IMR-90 (cell line): ENCODE data around the gene CHST8. TPM values are rescaled to one million over a fixed set of nuclear protein-coding genes. Genes with fewer than 3 reads are reported as not detected.

Experiments used
- ATAC-seq: fragments of 200-7000 bp; cut with Tn5 transposase; 2 replicates; pipeline ENCODE4 v1.9.1; 2020; ENCODE audit warnings: low read depth, mild to moderate bottlenecking, moderate library complexity
- BruUV-seq: library from RNA; stranded (reverse); fragments of 400-500 nt; replicated peaks from 2 replicates; lab custom pipeline; 2021; lab: Mats Ljungman, UMichigan
- CTCF ChIA-PET: fragments of 300-600 bp; formaldehyde crosslinking; extraction: SDS; loops from one replicate; lab custom pipeline; 2021; ENCODE audit warnings: antibody characterized with exemption; lab: Yijun Ruan, JAX
- POLR2A ChIA-PET: fragments of 300-600 bp; sonication (Branson Sonifier 250); formaldehyde crosslinking; loops from one replicate; lab custom pipeline; 2022; ENCODE audit warnings: antibody characterized with exemption; ENCODE audit not compliant: unreplicated experiment; lab: Charles Lee
- DNase-seq: peaks from one replicate; pipeline ENCODE4 v3.0.0; 2013
- H2AFZ ChIP-seq: replicated peaks from 2 replicates; pipeline ENCODE3; 2013; ENCODE audit warnings: low read length, mild to moderate bottlenecking; ENCODE audit not compliant: poor library complexity
- H2AK5ac ChIP-seq: 2 replicates; pipeline ENCODE4 v1.6.1; 2013; ENCODE audit warnings: low read depth, low read length, inconsistent platforms
- H2AK9ac ChIP-seq: replicated peaks from 2 replicates; pipeline ENCODE3; 2013; ENCODE audit warnings: mild to moderate bottlenecking, low read depth, low read length, moderate library complexity; ENCODE audit not compliant: poor library complexity
- H2BK120ac ChIP-seq: 2 replicates; pipeline ENCODE4 v1.6.1; 2013; ENCODE audit warnings: low read depth, low read length, inconsistent platforms
- H2BK15ac ChIP-seq: 3 replicates; pipeline ENCODE4 v1.6.1; 2013; ENCODE audit warnings: low read depth, low read length, inconsistent platforms
- H2BK20ac ChIP-seq: 2 replicates; pipeline ENCODE4 v1.6.1; 2013; ENCODE audit warnings: low read depth, mild to moderate bottlenecking, inconsistent platforms, low read length, moderate library complexity
- H2BK5ac ChIP-seq: 2 replicates; pipeline ENCODE4 v1.6.1; 2013; ENCODE audit warnings: mild to moderate bottlenecking, low read depth, low read length, inconsistent platforms; ENCODE audit not compliant: poor library complexity, severe bottlenecking
- H3K14ac ChIP-seq: replicated peaks from 2 replicates; pipeline ENCODE4 v1.6.1; 2013; ENCODE audit warnings: low read depth, low read length, inconsistent platforms
- H3K18ac ChIP-seq: 2 replicates; pipeline ENCODE4 v1.6.1; 2013; ENCODE audit warnings: low read depth, low read length, control low read depth
- H3K23ac ChIP-seq: 2 replicates; pipeline ENCODE4 v1.6.1; 2013; ENCODE audit warnings: low read depth, low read length, inconsistent platforms
- H3K27ac ChIP-seq: 2 replicates; pipeline ENCODE4 v1.5.1; 2013; ENCODE audit warnings: mild to moderate bottlenecking, control low read depth, low read length; ENCODE audit not compliant: insufficient read depth
- H3K27me3 ChIP-seq: 2 replicates; pipeline ENCODE4 v1.6.1; 2013; ENCODE audit warnings: low read length; ENCODE audit not compliant: control insufficient read depth, insufficient read depth
- H3K36me3 ChIP-seq: 2 replicates; pipeline ENCODE4 v1.6.1; 2013; ENCODE audit warnings: low read length, mixed read lengths; ENCODE audit not compliant: control insufficient read depth, insufficient read depth
- H3K4ac ChIP-seq: 2 replicates; pipeline ENCODE4 v1.6.1; 2013; ENCODE audit warnings: low read depth, low read length, inconsistent platforms
- H3K4me1 ChIP-seq: 2 replicates; pipeline ENCODE4 v1.6.1; 2013; ENCODE audit warnings: low read length, mixed read lengths; ENCODE audit not compliant: control insufficient read depth, insufficient read depth
- H3K4me2 ChIP-seq: 2 replicates; pipeline ENCODE4 v1.6.1; 2013; ENCODE audit warnings: low read depth, mild to moderate bottlenecking, control low read depth, low read length, moderate library complexity
- H3K4me3 ChIP-seq: 2 replicates; pipeline ENCODE4 v1.5.1; 2013; ENCODE audit warnings: low read depth, mild to moderate bottlenecking, control low read depth, low read length, moderate library complexity; ENCODE audit not compliant: insufficient read depth
- H3K56ac ChIP-seq: 2 replicates; pipeline ENCODE4 v1.6.1; 2013; ENCODE audit warnings: low read length, inconsistent platforms; ENCODE audit not compliant: insufficient read depth; ENCODE audit errors: extremely low read depth
- H3K79me1 ChIP-seq, 2 experiments: 2 replicates each; pipeline ENCODE4 v1.6.1; 2013; ENCODE audit warnings: low read length in 2 of 2, inconsistent platforms in 1 of 2, low read depth in 1 of 2
- H3K9ac ChIP-seq: 2 replicates; pipeline ENCODE4 v1.6.1; 2013; ENCODE audit warnings: low read depth, low read length, control low read depth
- H3K9me1 ChIP-seq: 2 replicates; pipeline ENCODE4 v1.6.1; 2013; ENCODE audit warnings: low read length, inconsistent platforms; ENCODE audit not compliant: insufficient read depth
- H3K9me3 ChIP-seq: 2 replicates; pipeline ENCODE4 v1.6.1; 2013; ENCODE audit warnings: low read length; ENCODE audit not compliant: control insufficient read depth, insufficient read depth
- H4K20me1 ChIP-seq: 2 replicates; pipeline ENCODE4 v1.6.1; 2013; ENCODE audit warnings: low read length, inconsistent platforms; ENCODE audit not compliant: insufficient read depth
- H4K5ac ChIP-seq: 2 replicates; pipeline ENCODE4 v1.6.1; 2013; ENCODE audit warnings: mild to moderate bottlenecking, low read depth, low read length, control low read depth
- H4K8ac ChIP-seq, 2 experiments: 2 replicates each; pipeline ENCODE4 v1.6.1; 2013; ENCODE audit warnings: low read depth in 2 of 2, low read length in 2 of 2, control low read depth in 1 of 2, inconsistent platforms in 1 of 2
- H4K91ac ChIP-seq: 2 replicates; pipeline ENCODE4 v1.6.1; 2013; ENCODE audit warnings: low read depth, low read length, inconsistent platforms; ENCODE audit not compliant: insufficient read depth
- BHLHE40 ChIP-seq: fragments of 150-350 bp; IDR thresholded peaks from 2 replicates; pipeline ENCODE4 v1.6.1; 2016; ENCODE audit warnings: mild to moderate bottlenecking, low read depth, low read length
- CEBPB ChIP-seq: IDR thresholded peaks from 2 replicates; pipeline ENCODE4 v1.6.1; 2012; ENCODE audit warnings: low read depth, low read length, improper control_type of control experiment
- CHD1 ChIP-seq: IDR thresholded peaks from 2 replicates; pipeline ENCODE4 v1.6.1; 2012; ENCODE audit warnings: low read depth, low read length, improper control_type of control experiment
- CTCF ChIP-seq: conservative IDR thresholded peaks from 2 replicates; pipeline ENCODE4 v1.5.1; 2012; ENCODE audit warnings: mild to moderate bottlenecking, low read depth, low read length, improper control_type of control experiment
- ELK1 ChIP-seq: fragments of 150-350 bp; IDR thresholded peaks from 2 replicates; pipeline ENCODE4 v1.6.1; 2016; ENCODE audit warnings: low read depth, mild to moderate bottlenecking, low read length, moderate library complexity, borderline replicate concordance
- FOS ChIP-seq: fragments of 150-350 bp; IDR thresholded peaks from 2 replicates; pipeline ENCODE4 v1.6.1; 2016; ENCODE audit warnings: low read depth, low read length
- MAFK ChIP-seq: IDR thresholded peaks from 2 replicates; pipeline ENCODE4 v1.6.1; 2012; ENCODE audit warnings: low read depth, low read length, improper control_type of control experiment
- MAZ ChIP-seq: IDR thresholded peaks from 2 replicates; pipeline ENCODE4 v1.6.1; 2012; ENCODE audit warnings: low read depth, mild to moderate bottlenecking, low read length, improper control_type of control experiment, moderate library complexity, borderline replicate concordance
- MXI1 ChIP-seq: IDR thresholded peaks from 2 replicates; pipeline ENCODE4 v1.6.1; 2012; ENCODE audit warnings: low read depth, mild to moderate bottlenecking, low read length, moderate library complexity, borderline replicate concordance
- NFE2L2 ChIP-seq: fragments of 150-350 bp; IDR thresholded peaks from 2 replicates; pipeline ENCODE4 v1.6.1; 2016; ENCODE audit warnings: low read depth, mild to moderate bottlenecking, low read length
- POLR2A ChIP-seq: IDR thresholded peaks from 2 replicates; pipeline ENCODE4 v1.6.1; 2012; ENCODE audit warnings: mild to moderate bottlenecking, low read depth, low read length
- RAD21 ChIP-seq: IDR thresholded peaks from 2 replicates; pipeline ENCODE4 v1.6.1; 2012; ENCODE audit warnings: low read length, improper control_type of control experiment
- RCOR1 ChIP-seq: IDR thresholded peaks from 2 replicates; pipeline ENCODE4 v1.6.1; 2012; ENCODE audit warnings: mild to moderate bottlenecking, low read length, improper control_type of control experiment; ENCODE audit not compliant: insufficient replicate concordance
- RFX5 ChIP-seq: IDR thresholded peaks from 2 replicates; pipeline ENCODE4 v1.8.0; 2012; ENCODE audit warnings: low read depth, mild to moderate bottlenecking, low read length, moderate library complexity
- SMC3 ChIP-seq: fragments of 150-350 bp; IDR thresholded peaks from 2 replicates; pipeline ENCODE4 v1.6.1; 2016; ENCODE audit warnings: low read depth, mild to moderate bottlenecking, antibody characterized with exemption, low read length, moderate library complexity
- USF2 ChIP-seq: fragments of 150-350 bp; IDR thresholded peaks from 2 replicates; pipeline ENCODE4 v1.6.1; 2017; ENCODE audit warnings: mild to moderate bottlenecking, antibody characterized with exemption, low read length, low read depth
- WGBS, 2 experiments: methylation state at CpG; one replicate each; pipeline versions ENCODE4 v1.1.5 to v1.1.7; 2013; ENCODE audit warnings: missing lambda C conversion rate in 2 of 2; ENCODE audit not compliant: insufficient read length in 1 of 2; ENCODE audit errors: extremely low coverage in 2 of 2; 5-methylcytosine and 5-hydroxymethylcytosine counted together
- dilution Hi-C: fragments of 300-500 bp; cut with HindIII; formaldehyde crosslinking; loops from one replicate; pipeline ENCODE4 v1.14.3; 2018; ENCODE audit warnings: low sequenced_read_pairs; ENCODE audit not compliant: unreplicated experiment
- in situ Hi-C: fragments of 300-500 bp; cut with MboI; formaldehyde crosslinking; loops from 3 replicates; pipeline ENCODE4 v1.14.3; 2019; ENCODE audit warnings: low sequenced_read_pairs, inconsistent platforms, mixed read lengths
- intact Hi-C: fragments of 100-400 bp; cut with micrococcal nuclease; formaldehyde crosslinking; loops from 2 replicates; pipeline ENCODE4 v1.10.0; 2022
- polyA plus RNA-seq, 3 experiments: library from polyadenylated mRNA; depleted of rRNA; stranded (reverse); fragments of >200 nt; gene quantifications; 2 replicates each; pipeline ENCODE4 v1.2.3, GENCODE V29; 2012; ENCODE audit warnings: low replicate concordance in 1 of 3
- total RNA-seq: library from RNA; depleted of rRNA; stranded (reverse); fragments of >200 nt; gene quantifications from 2 replicates; pipeline ENCODE4 v1.2.3, GENCODE V29; 2012

Gene CHST8
- total and polyA plus RNA-seq, 2 of the 4 experiments (the other 2 are of a cell fraction) = not detected

DNA sequence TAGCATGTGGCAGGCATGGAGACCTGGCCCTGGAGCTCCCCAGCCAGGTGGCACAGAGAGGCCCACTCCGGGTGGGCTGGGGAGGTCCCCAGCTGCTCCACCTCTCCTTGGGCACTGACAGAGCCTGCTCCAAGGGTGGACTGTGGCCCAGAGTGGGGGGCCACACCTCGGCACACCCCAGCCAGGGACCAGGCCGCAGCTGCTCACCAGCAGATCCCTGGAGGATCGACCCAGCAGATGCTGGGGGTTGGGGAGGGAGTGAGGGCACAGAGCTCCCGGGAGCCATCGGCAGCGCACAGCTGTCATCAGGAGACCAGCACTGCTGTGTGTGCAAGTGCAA, 102.9 kb downstream of the CHST8 start:
- no peak overlapping the region for H4K8ac ChIP-seq
- no peak for DNase-seq
- no peak overlapping the region for H3K4ac ChIP-seq
- H3K27me3 ChIP-seq = no peaks in the 10 kb centered on the region
- no peak overlapping the region for H3K23ac ChIP-seq
- dilution Hi-C loops = no loop called here
- in situ Hi-C loops = no loop called here
- ChIA-PET CTCF (no interaction called here), POLR2A (no interaction called here)
- WGBS, 2 experiments = 90% methylated on average over 2 of the region's 7 CpGs; no CpG with 5 or more reads in 1 of the 2 experiments
- BruUV-seq = no TSS peak
- TF ChIP-seq RAD21 = no peak
- TF ChIP-seq SMC3 = no peak
- no peak for TF ChIP-seq POLR2A
- TF ChIP-seq ELK1 = no peak
- TF ChIP-seq RFX5 = no peak
- TF ChIP-seq NFE2L2 = no peak
- no peak for TF ChIP-seq FOS
- no peak for TF ChIP-seq CHD1
- no peak for TF ChIP-seq MXI1
- TF ChIP-seq CEBPB = no peak
- TF ChIP-seq BHLHE40 = no peak
- TF ChIP-seq USF2 = no peak
- no peak for TF ChIP-seq MAZ
- TF ChIP-seq CTCF = no peak
- TF ChIP-seq MAFK = no peak
- no peak for TF ChIP-seq RCOR1
- H2BK20ac ChIP-seq = no peak overlapping the region
- H2AK9ac ChIP-seq = no peak overlapping the region
- no peak overlapping the region for H3K18ac ChIP-seq
- no peak for ATAC-seq
- H4K5ac ChIP-seq = no peak overlapping the region
- no peak overlapping the region for H2AK5ac ChIP-seq
- H4K91ac ChIP-seq = no peak overlapping the region
- no peaks in the 10 kb centered on the region; the same call in 1 of the 2 replicates for H3K9me1 ChIP-seq
- H3K4me2 ChIP-seq = no peak overlapping the region
- no peak overlapping the region for H2BK120ac ChIP-seq
- H3K14ac ChIP-seq = no peak overlapping the region
- no peak overlapping the region for H3K56ac ChIP-seq
- no peaks in the 10 kb centered on the region for H3K79me1 ChIP-seq
- H2BK15ac ChIP-seq = no peak overlapping the region
- no peaks in the 10 kb centered on the region for H4K20me1 ChIP-seq
- H2AFZ ChIP-seq = no peak overlapping the region
- H3K36me3 ChIP-seq = no peaks in the 10 kb centered on the region
- no peak overlapping the region for H3K27ac ChIP-seq
- no peak overlapping the region for H3K9ac ChIP-seq
- intact Hi-C loops = no loop called here
- no peak overlapping the region for H3K4me3 ChIP-seq
- H3K4me1 ChIP-seq = no peaks in the 10 kb centered on the region
- no peaks in the 10 kb centered on the region; the same call in 1 of the 2 replicates for H3K9me3 ChIP-seq
- H2BK5ac ChIP-seq = no peak overlapping the region
